HepG2 (cell line): ENCODE measurements around the gene GARS1. TPM values are rescaled to one million over a fixed set of nuclear protein-coding genes. Genes with fewer than 3 reads are reported as not detected.

Source experiments
- AHDC1 ChIP-seq: sonication (generic); formaldehyde crosslinking; IDR thresholded peaks from 2 replicates; pipeline ENCODE4 v1.5.1; 2020; ENCODE audit warnings: mild to moderate bottlenecking, missing genetic modification reagents, borderline replicate concordance
- CCDC6 ChIP-seq: sonication (generic); formaldehyde crosslinking; IDR thresholded peaks from 2 replicates; pipeline ENCODE4 v1.8.1; 2022; ENCODE audit warnings: mild to moderate bottlenecking, missing genetic modification reagents, moderate library complexity
- KAT7 ChIP-seq: IDR thresholded peaks from 2 replicates; pipeline ENCODE4 v1.6.1; 2018; ENCODE audit warnings: borderline replicate concordance, missing compliant biosample characterization
- POLR2AphosphoS2 ChIP-seq: IDR thresholded peaks from 2 replicates; pipeline ENCODE4 v1.6.1; 2011; ENCODE audit warnings: low read depth, low read length, improper control_type of control experiment
- RFX3 ChIP-seq: IDR thresholded peaks from 2 replicates; pipeline ENCODE4 v1.6.1; 2016; ENCODE audit warnings: missing biosample characterization, missing genetic modification reagents
- ZBTB3 ChIP-seq: sonication (generic); formaldehyde crosslinking; IDR thresholded peaks from 2 replicates; pipeline ENCODE4 v1.4.0; 2020; ENCODE audit warnings: low read depth, mild to moderate bottlenecking, moderate library complexity, missing genetic modification reagents, borderline replicate concordance
- ZBTB44 ChIP-seq: sonication (generic); formaldehyde crosslinking; IDR thresholded peaks from 2 replicates; pipeline ENCODE4 v1.4.0; 2020; ENCODE audit warnings: missing genetic modification reagents
- ZNF230 ChIP-seq: sonication (generic); formaldehyde crosslinking; IDR thresholded peaks from 2 replicates; pipeline ENCODE4 v1.4.0; 2020; ENCODE audit warnings: mild to moderate bottlenecking, missing genetic modification reagents
- ZNF496 ChIP-seq: sonication (generic); formaldehyde crosslinking; IDR thresholded peaks from 2 replicates; pipeline ENCODE4 v1.8.1; 2023; ENCODE audit warnings: mild to moderate bottlenecking, moderate library complexity, missing genetic modification reagents; ENCODE audit not compliant: insufficient replicate concordance
- polyA plus RNA-seq, 8 experiments: library from polyadenylated mRNA; depleted of rRNA in 3 of 8; stranded (reverse) in 7 of 8; unstranded in 1 of 8; fragments of >200 nt; fragmentation: Illumina TruSeq in 4 of 8; extraction: Trizol in 4 of 8; gene quantifications; 2 replicates each; pipeline versions ENCODE4 v1.2.1 to v1.2.3, GENCODE V29; 2011 to 2016; ENCODE audit warnings: low read depth in 4 of 8, missing spikeins in 1 of 8, mixed read lengths in 1 of 8; ENCODE audit not compliant: insufficient read depth in 1 of 8
- total RNA-seq, 5 experiments: library from RNA; depleted of rRNA; stranded (reverse); fragments of >200 nt; fragmentation: Illumina TruSeq; extraction: Trizol; gene quantifications; 2 replicates each; pipeline ENCODE4 v1.2.3, GENCODE V29; 2016; ENCODE audit warnings: low read depth in 1 of 5
- TF ChIP-seq, protein P1 (sequence below): sonication (generic); formaldehyde crosslinking; IDR thresholded peaks from 2 replicates; pipeline ENCODE4 v1.4.0; 2020; ENCODE audit warnings: missing genetic modification reagents
- TF ChIP-seq, protein P2 (sequence below): IDR thresholded peaks from 2 replicates; pipeline ENCODE4 v1.6.1; 2016; ENCODE audit warnings: missing biosample characterization, missing genetic modification reagents, low read depth

The GARS1 gene
- total and polyA plus RNA-seq, 2 of the 13 experiments (the other 11 are each of a cell fraction or from before 2014, with no cell fraction given): 140 to 460 TPM

GRCh38 chr7:30647589-30648364 lies 53.1 kb downstream of the GARS1 start (continued):
- TF ChIP-seq, protein P1, sequence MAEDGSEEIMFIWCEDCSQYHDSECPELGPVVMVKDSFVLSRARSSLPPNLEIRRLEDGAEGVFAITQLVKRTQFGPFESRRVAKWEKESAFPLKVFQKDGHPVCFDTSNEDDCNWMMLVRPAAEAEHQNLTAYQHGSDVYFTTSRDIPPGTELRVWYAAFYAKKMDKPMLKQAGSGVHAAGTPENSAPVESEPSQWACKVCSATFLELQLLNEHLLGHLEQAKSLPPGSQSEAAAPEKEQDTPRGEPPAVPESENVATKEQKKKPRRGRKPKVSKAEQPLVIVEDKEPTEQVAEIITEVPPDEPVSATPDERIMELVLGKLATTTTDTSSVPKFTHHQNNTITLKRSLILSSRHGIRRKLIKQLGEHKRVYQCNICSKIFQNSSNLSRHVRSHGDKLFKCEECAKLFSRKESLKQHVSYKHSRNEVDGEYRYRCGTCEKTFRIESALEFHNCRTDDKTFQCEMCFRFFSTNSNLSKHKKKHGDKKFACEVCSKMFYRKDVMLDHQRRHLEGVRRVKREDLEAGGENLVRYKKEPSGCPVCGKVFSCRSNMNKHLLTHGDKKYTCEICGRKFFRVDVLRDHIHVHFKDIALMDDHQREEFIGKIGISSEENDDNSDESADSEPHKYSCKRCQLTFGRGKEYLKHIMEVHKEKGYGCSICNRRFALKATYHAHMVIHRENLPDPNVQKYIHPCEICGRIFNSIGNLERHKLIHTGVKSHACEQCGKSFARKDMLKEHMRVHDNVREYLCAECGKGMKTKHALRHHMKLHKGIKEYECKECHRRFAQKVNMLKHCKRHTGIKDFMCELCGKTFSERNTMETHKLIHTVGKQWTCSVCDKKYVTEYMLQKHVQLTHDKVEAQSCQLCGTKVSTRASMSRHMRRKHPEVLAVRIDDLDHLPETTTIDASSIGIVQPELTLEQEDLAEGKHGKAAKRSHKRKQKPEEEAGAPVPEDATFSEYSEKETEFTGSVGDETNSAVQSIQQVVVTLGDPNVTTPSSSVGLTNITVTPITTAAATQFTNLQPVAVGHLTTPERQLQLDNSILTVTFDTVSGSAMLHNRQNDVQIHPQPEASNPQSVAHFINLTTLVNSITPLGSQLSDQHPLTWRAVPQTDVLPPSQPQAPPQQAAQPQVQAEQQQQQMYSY (CRISPR knock-in tag): no peak
- no peak for TF ChIP-seq ZBTB3 (CRISPR knock-in tag)
- no peak for TF ChIP-seq ZNF230 (CRISPR knock-in tag)
- TF ChIP-seq ZNF496: no peak
- TF ChIP-seq RFX3 (CRISPR knock-in tag): no peak
- TF ChIP-seq POLR2AphosphoS2: no peak
- no peak for TF ChIP-seq ZBTB44
- TF ChIP-seq, protein P2, sequence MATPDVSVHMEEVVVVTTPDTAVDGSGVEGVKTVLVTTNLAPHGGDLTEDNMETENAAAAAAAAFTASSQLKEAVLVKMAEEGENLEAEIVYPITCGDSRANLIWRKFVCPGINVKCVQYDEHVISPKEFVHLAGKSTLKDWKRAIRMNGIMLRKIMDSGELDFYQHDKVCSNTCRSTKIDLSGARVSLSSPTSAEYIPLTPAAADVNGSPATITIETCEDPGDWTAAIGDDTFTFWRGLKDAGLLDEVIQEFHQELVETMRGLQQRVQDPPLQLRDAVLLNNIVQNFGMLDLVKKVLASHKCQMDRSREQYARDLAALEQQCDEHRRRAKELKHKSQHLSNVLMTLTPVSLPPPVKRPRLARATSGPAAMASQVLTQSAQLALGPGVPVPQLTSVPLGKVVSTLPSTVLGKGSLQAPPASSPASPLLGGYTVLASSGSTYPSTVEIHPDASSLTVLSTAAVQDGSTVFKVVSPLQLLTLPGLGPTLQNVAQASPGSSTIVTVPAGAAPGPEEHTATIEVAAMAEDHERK (CRISPR knock-in tag): no peak
- TF ChIP-seq KAT7 (CRISPR knock-in tag): no peak
- no peak for TF ChIP-seq AHDC1 (CRISPR knock-in tag)
- TF ChIP-seq CCDC6 (CRISPR knock-in tag): no peak
